Measurements from ENCODE around the gene STARD3.

STARD3 gene

GRCh38 chr17:39635614-39636176 lies 1.2 kb upstream of the STARD3 start:
- DNase-seq (ENCODE audit: low spot score): no peak

DNA sequence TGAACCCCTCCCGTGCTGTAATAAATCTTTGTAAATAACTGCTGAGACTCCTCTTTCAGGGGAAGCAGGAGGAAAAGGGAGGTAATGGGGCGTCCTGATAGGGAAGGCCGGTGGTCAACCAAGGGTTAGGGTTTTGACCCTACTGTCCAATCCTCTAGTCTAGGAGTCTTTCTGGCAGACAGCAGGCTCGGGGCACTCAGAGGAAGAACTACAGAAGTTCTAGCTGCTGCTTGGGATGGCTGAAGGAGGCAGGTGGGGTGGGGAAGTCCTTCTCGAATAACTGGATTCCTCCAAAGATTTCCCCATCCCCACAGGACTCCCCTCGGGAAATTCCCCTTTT lies 387 bp upstream of the STARD3 start:
- DNase-seq (ENCODE audit: low spot score): no peak

GRCh38 chr17:39638317-39638716 lies 1.4 kb downstream of the STARD3 start:
- no peak for DNase-seq (ENCODE audit: low spot score)

DNA sequence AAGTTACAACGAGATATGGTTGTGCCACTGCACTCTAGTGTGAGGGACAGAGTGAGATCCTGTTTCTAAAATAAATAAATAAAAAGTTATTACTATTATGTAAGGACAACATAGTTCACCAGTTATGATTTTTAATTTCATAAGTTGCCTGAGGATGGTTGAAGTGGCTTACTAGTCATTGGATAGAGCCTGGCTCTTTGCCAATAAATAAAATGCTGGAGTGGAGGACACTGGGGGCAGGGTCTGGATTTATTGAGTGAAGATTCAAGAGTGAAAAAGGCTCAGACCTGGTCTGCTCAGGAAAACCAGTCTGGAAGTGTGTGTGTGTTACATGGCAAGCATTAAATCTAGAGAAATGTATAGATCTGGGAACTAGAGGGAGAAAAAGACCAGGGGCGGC lies 2.1 kb downstream of the STARD3 start:
- no peak for DNase-seq (ENCODE audit: low spot score)

GRCh38 chr17:39639566-39640458 lies 2.9 kb downstream of the STARD3 start:
- DNase-seq (ENCODE audit: low spot score): no peak

GRCh38 chr17:39640591-39641031 lies 3.7 kb downstream of the STARD3 start:
- no peak for DNase-seq (ENCODE audit: low spot score)

- DNase-seq (ENCODE audit: low spot score): no peak
These were observed 4.2 kb downstream of the STARD3 start for GRCh38 chr17:39641097-39641496.

- DNase-seq (ENCODE audit: low spot score): no peak
These were observed 4.9 kb downstream of the STARD3 start for GRCh38 chr17:39641883-39642282.

GRCh38 chr17:39642291-39643074 lies 5.5 kb downstream of the STARD3 start:
- no peak for DNase-seq (ENCODE audit: low spot score)

- DNase-seq (ENCODE audit: low spot score): no peak
These were observed 6.3 kb downstream of the STARD3 start for GRCh38 chr17:39643271-39643670.

- no peak for DNase-seq (ENCODE audit: low spot score)
These were observed 10.3 kb downstream of the STARD3 start for GRCh38 chr17:39647256-39647655.

DNA sequence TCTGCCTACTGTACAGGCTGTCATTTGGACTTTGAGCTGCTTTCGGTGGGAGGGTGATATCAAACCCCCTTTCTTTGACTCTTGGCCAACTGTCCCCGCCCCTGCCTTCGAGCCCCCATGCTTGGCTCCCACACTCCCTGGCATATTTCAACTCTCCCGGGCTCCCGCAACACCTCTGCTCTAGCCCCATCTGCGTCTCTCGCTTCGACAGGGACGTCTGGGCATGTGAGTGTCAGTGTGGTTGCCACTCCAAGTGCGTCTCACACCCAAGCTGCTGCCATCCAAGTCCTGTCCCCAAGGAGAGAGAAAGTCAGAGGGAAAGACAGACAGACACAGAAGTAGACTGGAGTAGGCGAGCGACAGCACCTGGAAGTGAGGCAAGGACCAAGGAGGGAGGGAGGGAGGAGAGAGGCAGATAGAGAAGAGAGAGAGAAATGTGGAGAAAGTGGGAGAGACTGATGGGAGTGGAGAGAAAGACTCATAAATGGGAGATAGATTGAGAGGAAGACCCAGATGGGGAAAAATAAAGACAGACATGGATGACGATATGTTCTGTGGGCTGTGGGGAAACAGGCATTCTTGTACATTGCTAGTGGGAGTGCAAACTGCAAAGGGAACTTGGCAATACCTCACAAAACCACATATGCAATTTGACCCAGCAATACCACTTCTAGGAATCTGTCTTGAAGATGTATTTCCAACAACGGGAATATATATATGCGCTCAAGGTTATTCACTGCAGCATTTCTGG lies 11.8 kb downstream of the STARD3 start:
- DNase-seq (ENCODE audit: low spot score): no peak

DNA sequence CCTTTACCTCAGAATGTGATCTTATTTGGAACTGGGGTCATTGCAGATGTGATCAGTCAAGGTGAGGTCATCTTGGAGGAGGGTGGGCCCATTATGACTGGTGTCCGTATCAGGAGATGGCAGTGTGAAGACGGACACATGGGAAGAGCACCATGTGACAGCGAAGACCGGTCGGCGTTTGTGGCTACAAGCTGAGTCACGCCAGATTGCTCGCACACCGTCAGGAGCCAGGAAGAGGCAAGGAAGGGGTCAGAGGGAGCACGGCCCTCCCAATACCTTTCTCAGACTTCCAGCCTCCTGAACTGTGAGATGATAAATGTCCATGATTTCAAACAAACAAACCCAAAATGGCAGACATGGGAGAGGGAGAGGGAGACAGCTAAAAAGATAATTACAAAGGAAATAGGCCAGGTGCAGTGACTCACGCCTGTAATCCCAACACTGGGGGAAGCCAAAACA lies 13.2 kb downstream of the STARD3 start:
- DNase-seq (ENCODE audit: low spot score): no peak

GRCh38 chr17:39651923-39652586 lies 15.1 kb downstream of the STARD3 start:
- DNase-seq (ENCODE audit: low spot score): no peak

- DNase-seq (ENCODE audit: low spot score): no peak
These were observed 15.8 kb downstream of the STARD3 start for GRCh38 chr17:39652587-39653315.

DNA sequence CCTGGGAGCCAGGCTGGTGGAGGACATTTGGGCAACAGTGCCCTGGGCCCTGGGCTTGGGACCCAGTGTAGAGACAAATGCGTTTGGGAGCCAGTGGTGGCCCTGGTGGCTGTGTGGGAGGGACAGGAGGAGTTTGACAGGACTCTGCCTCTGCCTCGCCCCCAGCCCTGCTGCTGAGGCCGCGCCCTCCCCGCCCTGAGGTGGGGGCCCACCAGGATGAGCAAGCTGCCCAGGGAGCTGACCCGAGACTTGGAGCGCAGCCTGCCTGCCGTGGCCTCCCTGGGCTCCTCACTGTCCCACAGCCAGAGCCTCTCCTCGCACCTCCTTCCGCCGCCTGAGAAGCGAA lies 16.3 kb downstream of the STARD3 start:
- no peak for DNase-seq (ENCODE audit: low spot score)

DNA sequence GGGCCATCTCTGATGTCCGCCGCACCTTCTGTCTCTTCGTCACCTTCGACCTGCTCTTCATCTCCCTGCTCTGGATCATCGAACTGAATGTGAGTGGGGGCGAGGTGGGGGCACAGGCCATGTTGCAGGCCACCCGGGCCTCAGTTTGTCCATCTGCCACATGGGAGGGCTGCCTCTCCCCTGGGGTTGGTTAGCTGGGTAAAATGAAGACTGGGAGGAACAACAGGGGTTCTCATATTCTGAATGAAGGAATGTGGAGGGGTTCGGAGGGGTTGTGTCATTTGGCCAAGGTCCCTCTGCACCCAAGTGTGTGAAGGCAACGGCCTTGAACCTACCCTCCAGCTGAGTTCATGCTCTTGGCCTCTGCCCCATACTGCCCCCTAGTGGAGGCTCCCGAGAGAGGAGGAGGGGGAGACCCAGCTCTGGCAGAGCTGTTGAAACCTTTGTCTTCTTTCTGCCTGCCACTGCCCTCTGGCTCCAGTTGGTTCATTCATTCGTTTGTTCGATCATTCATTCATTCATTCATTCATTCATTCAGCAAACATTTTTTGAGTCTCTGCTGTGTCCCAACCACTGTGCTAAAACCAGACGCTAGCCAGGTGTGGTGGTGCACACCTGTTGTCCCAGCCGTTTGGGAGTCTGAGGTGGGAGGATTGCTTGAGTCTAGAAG lies 16.9 kb downstream of the STARD3 start:
- DNase-seq (ENCODE audit: low spot score): no peak

GRCh38 chr17:39655105-39655504 lies 18.2 kb downstream of the STARD3 start:
- DNase-seq (ENCODE audit: low spot score): no peak

DNA sequence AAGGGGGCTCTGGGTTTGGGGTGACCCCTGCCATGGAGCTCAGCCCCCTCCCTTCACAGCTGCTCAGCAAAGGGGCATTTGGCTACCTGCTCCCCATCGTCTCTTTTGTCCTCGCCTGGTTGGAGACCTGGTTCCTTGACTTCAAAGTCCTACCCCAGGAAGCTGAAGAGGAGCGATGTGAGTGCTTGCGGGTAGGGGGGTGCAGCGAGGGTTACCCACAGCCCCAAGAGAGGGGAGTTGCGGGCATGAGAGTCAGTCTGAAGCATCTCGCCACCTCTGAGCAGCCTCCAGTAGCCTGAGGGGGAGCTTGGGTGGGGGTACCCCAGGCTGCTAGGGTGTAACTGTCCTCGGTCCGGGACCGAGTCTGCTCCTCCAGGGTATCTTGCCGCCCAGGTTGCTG lies 21.4 kb downstream of the STARD3 start:
- no peak for DNase-seq (ENCODE audit: low spot score)

GRCh38 chr17:39658760-39659159 lies 21.8 kb downstream of the STARD3 start:
- no peak for DNase-seq (ENCODE audit: low spot score)
